ENCODE results near the gene BRSK2.

Gene BRSK2

DNA sequence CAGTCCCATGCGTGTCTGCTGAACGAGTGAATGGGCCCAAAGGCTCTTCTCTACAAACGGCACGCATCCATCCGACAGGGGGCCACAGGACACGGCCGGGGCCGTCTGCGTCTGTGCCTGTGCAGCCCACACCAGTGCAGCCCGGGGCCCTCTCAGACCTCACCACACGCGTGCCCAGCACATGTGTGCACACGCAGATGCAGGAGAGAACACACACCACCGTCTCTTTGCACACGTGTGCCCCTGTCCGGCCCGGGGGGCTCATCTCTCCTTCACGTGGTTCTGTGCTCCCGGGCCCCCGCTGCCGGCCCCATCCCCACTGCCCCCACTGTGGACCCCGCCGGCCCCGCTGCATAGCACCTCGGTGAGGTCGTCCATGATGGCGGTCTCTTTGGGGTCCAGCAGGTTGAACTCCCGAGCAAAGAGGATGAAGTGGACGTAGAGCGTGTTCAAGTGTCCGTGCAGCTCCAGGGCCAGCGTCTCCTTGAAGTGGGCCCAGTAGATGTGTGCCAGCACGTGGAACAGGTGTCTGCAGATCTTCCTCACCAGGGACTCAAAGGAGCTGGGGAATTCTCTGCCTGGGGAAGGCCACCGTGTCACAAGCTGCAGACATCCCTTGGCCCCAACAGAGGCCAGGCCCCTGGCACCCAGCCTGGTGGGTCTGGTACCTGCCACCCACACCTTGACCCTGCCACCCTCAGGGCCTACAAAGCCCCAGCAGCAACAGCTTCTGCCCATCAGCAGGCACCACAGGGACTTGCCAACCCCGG, 80.4 kb downstream of the BRSK2 start:
- DNase-seq (ENCODE audit: low read depth) = no peak

GRCh38 chr11:1470681-1471611, 81.2 kb downstream of the BRSK2 start:
- DNase-seq (ENCODE audit: low read depth) = no peak

DNA sequence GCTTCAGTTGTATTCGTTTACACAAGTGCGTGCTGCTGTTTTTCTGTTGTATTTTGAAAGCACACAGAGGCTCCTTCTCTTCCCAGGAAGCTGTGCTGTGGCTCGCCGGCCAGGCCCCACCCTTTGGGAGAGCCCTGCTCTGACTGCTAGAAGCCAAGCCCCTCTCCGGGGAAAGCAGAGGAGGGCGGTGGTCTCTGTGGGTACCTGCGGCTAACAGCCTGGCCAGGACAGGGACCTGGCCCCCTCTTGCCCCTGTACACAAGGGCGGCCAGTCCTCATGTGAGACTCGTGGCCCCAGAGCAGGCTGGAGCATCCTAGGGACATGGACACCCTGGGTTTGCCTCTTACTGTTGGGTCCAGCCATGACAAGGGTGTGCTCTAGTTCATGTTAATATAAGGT, 82.0 kb downstream of the BRSK2 start:
- DNase-seq (ENCODE audit: low read depth) = no peak

DNA sequence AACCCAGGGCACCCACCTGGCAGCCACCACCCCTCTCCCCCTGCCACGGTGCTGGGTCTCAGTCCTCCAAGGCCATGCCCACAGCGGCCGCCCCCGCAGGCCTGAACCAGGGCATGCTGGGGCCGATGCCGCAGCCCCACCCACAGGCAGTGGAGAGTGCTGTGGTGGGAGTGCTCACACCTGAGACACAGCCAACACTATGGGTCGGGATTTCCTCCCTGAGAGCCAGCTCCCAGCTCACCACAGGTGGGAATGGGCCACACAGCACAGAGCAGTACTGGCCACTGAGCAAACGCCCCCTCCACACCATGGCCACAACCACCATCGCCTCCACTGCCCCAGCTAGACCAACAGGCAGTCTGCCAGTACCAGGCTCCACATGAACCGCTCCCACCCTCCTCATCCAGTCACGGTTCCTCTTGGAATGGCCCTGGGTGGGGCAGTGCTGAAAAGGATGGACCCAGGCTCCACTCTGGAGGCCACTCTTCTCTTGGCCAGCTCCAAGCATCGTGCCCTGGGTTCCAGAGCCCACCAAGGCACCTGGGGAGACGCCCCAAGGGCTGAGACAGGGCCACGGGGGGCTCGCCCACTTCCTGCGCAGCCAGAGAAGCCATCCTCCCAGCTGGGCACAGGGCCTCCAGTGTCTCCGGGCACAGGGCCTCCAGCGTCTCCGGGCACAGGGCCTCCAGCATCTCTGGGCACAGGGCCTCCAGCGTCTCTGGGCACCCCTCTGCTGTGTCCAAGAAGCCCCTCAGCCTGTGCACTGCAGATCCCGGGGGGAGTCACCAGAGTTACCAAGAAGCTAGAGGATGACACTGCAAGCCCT, 82.7 kb downstream of the BRSK2 start:
- no peak for DNase-seq (ENCODE audit: low read depth)

GRCh38 chr11:1473011-1473628, 83.4 kb downstream of the BRSK2 start:
- no peak for DNase-seq (ENCODE audit: low read depth)

DNA sequence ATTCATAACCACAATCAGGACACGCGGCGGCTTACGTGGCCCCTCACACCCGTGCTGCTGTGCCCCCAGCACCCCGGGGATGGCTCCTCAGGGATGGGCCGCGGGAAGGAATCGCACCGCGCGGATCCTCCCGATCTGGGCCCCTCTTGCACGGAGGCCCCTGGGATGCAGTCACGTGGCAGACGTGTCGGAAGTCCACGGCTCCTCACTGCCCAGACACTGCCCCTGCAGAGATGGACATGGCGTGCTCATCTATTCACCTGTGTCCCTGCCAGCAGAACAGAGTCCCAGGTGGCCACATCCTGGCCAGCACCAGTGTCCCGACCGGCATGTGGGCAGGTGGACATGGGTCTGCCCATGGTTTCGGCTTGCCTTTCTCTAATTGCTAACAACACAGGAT, 84.1 kb downstream of the BRSK2 start:
- DNase-seq (ENCODE audit: low read depth) = no peak

DNA sequence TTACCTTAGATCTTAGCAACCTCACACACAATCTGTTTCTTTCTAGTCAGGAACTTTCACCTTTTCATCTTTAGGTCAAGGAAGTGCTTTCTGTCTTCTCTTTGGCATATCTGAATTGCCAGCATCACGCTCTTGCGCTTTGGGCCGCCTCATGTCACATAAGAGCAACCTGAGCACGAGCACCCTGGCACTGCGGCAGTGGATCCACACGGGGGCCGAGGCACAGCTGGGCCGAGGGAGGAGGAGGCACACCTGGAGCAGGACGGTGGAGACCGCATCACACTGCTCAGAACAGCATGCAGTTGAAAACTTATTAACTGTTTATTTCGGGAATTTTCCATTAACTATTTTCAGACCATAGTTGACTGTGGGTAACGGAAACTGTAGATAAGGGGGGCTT, 86.1 kb downstream of the BRSK2 start:
- DNase-seq (ENCODE audit: low read depth) = no peak

GRCh38 chr11:1476940-1477736, 87.4 kb downstream of the BRSK2 start:
- DNase-seq (ENCODE audit: low read depth) = no peak

- no peak for DNase-seq (ENCODE audit: low read depth)
Observed at GRCh38 chr11:1478011-1478410, 88.3 kb downstream of the BRSK2 start.

GRCh38 chr11:1478544-1478943, 88.8 kb downstream of the BRSK2 start:
- DNase-seq (ENCODE audit: low read depth) = no peak

DNA sequence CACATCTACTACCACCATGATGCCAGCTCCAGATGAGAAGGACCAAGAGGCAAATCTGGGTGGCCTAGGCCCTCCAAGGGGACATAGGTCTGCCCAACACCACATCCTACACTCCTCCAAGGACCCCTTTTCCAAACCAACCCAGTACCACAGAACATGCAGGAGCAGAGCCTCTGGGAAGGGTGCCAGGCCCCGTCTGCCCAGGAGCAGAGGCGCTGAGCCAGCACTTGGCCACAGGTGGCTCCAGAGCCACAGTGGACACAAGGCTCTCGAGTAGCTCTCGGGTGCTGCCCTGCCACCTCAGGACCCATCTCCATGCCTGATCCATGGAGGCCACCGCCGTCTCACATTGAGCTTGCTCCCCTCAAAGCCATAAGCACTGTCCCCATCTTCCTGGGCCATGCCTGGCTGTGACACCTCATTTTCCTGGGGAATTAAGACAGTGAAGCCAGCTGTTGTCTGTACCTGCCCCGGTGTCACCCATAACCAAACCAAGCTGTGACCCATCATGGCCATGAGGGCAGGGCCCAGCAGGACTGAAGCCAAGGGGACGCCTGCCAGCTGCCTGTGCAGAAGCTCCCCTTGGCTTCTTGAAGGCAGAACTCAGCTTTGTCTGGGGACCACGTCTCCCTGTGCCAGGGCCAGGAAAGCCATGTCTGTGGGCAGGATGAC, 89.4 kb downstream of the BRSK2 start:
- DNase-seq (ENCODE audit: low read depth) = no peak

DNA sequence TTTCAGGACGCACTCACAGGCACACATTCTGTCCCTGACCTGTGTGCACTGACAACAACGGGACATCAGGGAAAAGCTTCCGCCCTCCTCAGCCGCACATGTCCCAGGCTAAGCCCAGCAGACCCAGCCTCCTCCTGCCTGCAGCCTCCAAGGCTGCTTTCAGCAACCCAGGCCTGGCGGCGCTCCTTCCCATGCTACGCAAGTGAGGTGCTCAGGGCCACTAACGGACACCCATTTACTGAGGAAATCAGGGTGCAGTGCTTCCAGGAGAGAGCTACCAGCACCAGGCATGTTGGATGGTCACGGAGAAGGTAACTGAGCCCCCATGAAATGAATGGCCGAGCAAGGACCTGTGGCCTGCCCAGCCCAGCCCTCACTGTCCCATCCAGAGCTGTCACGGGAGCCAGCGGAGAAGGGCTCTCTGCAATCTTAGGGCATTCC, 90.0 kb downstream of the BRSK2 start:
- DNase-seq (ENCODE audit: low read depth) = no peak

- no peak for DNase-seq (ENCODE audit: low read depth)
Observed at GRCh38 chr11:1480191-1480554, 90.4 kb downstream of the BRSK2 start.

- DNase-seq (ENCODE audit: low read depth) = no peak
Observed at GRCh38 chr11:1480555-1481482, 91.1 kb downstream of the BRSK2 start.

DNA sequence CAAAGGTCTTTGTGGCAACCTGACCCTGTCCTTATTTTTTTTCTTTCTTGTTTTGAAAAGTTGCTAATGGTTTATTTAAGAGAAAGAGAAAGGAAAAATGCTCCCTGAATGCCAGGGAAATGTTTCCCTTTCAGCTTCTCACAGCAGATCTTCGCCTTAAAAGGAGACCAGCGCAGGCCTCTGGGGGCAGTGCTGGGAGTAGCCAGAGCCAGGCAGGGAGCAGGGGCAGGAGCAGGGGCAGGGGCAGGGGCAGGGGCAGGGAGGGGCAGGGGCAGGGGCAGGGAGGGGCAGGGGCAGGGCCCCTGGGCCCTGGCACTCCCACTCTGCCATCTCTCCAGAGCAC, 91.7 kb downstream of the BRSK2 start:
- no peak for DNase-seq (ENCODE audit: low read depth)

- no peak for DNase-seq (ENCODE audit: low read depth)
Observed at GRCh38 chr11:1481861-1482441, 92.2 kb downstream of the BRSK2 start.

- no peak for DNase-seq (ENCODE audit: low read depth)
Observed at GRCh38 chr11:1482581-1483444, 93.1 kb downstream of the BRSK2 start.

- DNase-seq (ENCODE audit: low read depth) = no peak
Observed at GRCh38 chr11:1483445-1483961, 93.8 kb downstream of the BRSK2 start.
